ES-I3 (cell line): ENCODE measurements around the gene DYNC1I1.
"Not testable (repeated sequence)": the region's sequence is repeated elsewhere in the genome, so short reads cannot be mapped to it uniquely, and the experiment has no call there.

Experiments used
- H3K36me3 ChIP-seq: 2 replicates; pipeline ENCODE4 v1.6.1; 2013; ENCODE audit warnings: mild to moderate bottlenecking, low read length, control low read depth, moderate library complexity; ENCODE audit not compliant: insufficient read depth
- H3K4me1 ChIP-seq: 2 replicates; pipeline ENCODE4 v1.6.1; 2013; ENCODE audit warnings: mild to moderate bottlenecking, control low read depth, low read length; ENCODE audit not compliant: insufficient read depth
- H3K9ac ChIP-seq: 2 replicates; pipeline ENCODE4 v1.6.1; 2013; ENCODE audit warnings: low read depth, mild to moderate bottlenecking, low read length, moderate library complexity
- H3K9me3 ChIP-seq: 2 replicates; pipeline ENCODE4 v1.6.1; 2013; ENCODE audit warnings: mild to moderate bottlenecking, low read length, moderate library complexity; ENCODE audit not compliant: control insufficient read depth, insufficient read depth

The DYNC1I1 gene

DNA sequence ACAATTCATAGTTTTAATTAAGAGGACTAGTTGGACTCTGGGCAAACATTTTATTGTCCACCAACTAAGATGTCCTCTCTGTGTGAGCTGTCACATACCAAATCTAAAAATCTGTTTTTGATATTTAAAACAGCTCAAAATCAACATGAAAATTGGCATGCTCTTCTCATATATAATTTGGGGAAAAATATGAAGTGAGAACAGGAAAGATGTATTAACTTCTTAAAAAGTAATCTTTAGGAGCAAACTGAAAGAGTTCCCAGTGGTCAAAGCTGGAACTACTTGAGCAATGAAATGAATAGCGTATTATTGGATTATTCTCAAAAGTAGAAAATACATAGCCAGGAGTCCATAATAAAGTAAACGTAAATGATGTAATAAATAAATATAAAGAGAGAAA, 147.2 kb downstream of the DYNC1I1 start:
- Histone ChIP-seq H3K36me3 (no peaks in the 10 kb centered on the region), H3K9me3 (no peaks in the 10 kb centered on the region), H3K9ac (no peak overlapping the region), H3K4me1 (no peaks in the 10 kb centered on the region)

DNA sequence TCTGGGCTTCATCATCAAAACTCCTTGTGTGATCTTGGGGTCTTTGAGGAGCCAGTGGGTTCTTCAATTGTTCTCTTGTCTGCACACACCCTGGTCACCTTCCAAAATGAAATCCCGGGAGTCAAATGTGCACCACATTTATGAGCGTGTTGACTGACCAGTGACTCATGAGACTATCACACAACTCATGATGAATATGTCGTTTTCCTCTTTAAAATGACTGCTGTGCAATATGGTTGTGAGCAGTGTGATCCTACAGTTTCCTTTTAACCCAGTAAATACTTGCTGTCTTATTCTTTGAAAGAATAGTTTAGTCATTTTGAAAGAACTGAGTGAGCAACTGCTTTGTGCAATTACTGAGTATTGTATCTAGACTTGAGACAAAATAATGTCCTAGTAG, 149.2 kb downstream of the DYNC1I1 start:
- H3K4me1 ChIP-seq, result no peaks in the 10 kb centered on the region
- H3K9me3 ChIP-seq, result no peaks in the 10 kb centered on the region
- no peaks in the 10 kb centered on the region for H3K36me3 ChIP-seq
- H3K9ac ChIP-seq, result no peak overlapping the region

DNA sequence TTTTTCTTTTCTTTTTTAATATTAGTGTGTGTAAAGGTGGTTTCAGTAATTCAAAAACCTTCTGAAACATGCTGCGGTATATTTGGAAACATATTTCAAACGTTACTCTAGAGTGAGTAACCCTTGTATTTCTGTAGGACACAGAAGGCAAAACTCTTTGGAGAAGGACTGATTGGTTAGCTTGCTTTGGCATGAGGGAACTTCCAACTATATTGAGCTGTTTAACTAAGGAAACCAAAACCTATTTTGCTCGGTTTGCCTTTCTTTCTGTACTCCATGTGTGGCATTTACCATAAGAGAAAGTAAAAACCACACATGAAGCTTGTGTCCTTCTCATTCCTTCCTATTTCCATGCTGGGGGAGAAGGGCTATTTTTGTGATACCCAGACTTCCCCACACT, 149.8 kb downstream of the DYNC1I1 start:
- H3K9ac ChIP-seq, result no peak overlapping the region
- H3K36me3 ChIP-seq, result no peaks in the 10 kb centered on the region
- H3K9me3 ChIP-seq, result no peaks in the 10 kb centered on the region

DNA sequence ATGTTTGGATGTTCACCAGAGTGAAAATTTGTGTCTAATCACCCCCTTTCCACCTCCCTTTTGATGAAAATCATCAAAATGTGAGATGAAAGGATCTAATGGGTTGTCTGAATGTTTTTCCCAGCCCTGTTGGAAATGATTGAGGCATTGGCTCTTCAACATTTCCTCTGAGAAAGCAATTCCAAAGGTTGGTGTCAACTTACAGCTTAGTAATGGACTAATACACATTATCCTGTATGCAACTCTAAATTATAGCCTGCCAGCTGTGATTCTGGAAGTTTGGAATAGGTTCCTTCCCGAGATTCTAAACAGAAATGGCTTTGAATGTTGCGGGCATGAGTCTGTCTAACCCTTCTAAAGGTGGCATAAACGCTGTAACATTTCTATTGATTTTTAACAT, 152.9 kb downstream of the DYNC1I1 start:
- H3K4me1 ChIP-seq, result no peaks in the 10 kb centered on the region
- no peaks in the 10 kb centered on the region for H3K36me3 ChIP-seq
- H3K9me3 ChIP-seq, result no peaks in the 10 kb centered on the region
- H3K9ac ChIP-seq, result no peak overlapping the region

More for the DNA sequence above, 149.8 kb downstream of the DYNC1I1 start:
- H3K4me1 ChIP-seq, result no peaks in the 10 kb centered on the region

DNA sequence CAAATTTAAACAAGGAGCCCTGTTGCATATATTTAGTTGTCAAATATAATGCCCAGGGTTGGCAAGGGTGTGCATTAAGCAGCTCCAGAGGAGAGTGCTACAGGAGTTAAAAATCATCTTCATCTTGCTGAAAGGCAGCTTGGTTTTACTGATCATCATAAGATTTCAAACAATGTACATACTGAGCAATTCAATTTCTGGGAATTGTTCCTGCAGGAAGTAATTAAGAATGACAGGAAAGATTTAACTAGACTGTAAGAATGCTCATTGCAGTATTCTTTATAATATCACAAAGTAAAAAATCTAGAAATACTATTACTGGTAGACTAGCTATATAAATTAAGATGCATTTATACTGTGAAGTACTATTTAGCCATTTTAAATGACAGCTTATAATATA, 153.6 kb downstream of the DYNC1I1 start:
- no peaks in the 10 kb centered on the region for H3K36me3 ChIP-seq
- no peaks in the 10 kb centered on the region for H3K9me3 ChIP-seq
- no peak overlapping the region for H3K9ac ChIP-seq
- H3K4me1 ChIP-seq, result no peaks in the 10 kb centered on the region

DNA sequence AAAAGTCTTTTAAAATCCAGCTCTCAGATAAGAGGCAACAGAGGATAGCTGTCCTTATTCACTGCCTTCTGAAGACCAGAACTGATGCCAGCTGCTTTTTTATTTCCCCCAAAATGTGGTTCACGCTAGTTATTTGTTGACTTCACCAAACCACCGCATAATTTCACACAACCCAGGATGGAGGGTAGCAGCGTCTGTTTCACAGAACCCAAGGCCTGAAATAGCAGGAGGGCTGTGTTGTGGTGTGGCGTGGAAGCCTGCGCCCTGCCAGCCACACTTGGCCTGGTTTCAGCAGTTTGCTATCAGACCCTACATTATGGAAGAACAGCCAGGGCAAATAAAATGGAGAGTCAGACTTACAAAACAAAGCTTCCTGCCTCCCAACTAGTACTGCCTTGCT, 155.4 kb downstream of the DYNC1I1 start:
- Histone ChIP-seq H3K36me3 (no peaks in the 10 kb centered on the region), H3K9me3 (no peaks in the 10 kb centered on the region), H3K9ac (no peak overlapping the region), H3K4me1 (no peaks in the 10 kb centered on the region)

DNA sequence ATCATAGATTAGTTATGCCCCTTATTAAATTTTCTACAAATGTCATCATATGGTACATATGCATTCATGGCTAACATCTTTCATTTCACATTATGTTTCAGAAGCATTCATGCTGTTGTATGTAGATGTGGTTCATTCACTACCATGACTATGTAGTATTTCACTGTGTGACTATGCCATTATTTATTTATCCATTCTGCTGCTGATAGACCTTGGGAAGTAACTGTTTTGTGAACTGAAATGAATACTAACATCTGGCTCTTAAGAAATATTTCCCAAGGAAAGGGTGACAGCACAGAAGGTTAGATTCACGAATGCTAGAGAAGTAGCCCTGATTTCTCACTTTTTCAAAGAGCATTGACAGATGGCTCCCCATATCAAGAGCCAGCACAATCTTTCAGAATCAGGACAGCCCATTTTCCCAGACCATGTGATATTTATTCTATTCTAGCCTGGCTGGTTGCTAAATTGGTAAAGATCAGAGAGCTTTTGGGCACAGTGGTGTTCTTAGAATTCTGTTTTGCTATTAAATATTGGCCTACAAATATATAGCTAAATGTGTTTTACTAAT, 157.4 kb downstream of the DYNC1I1 start:
- H3K36me3 ChIP-seq, result no peaks in the 10 kb centered on the region
- H3K9ac ChIP-seq, result no peak overlapping the region
- no peaks in the 10 kb centered on the region for H3K4me1 ChIP-seq
- no peaks in the 10 kb centered on the region for H3K9me3 ChIP-seq

DNA sequence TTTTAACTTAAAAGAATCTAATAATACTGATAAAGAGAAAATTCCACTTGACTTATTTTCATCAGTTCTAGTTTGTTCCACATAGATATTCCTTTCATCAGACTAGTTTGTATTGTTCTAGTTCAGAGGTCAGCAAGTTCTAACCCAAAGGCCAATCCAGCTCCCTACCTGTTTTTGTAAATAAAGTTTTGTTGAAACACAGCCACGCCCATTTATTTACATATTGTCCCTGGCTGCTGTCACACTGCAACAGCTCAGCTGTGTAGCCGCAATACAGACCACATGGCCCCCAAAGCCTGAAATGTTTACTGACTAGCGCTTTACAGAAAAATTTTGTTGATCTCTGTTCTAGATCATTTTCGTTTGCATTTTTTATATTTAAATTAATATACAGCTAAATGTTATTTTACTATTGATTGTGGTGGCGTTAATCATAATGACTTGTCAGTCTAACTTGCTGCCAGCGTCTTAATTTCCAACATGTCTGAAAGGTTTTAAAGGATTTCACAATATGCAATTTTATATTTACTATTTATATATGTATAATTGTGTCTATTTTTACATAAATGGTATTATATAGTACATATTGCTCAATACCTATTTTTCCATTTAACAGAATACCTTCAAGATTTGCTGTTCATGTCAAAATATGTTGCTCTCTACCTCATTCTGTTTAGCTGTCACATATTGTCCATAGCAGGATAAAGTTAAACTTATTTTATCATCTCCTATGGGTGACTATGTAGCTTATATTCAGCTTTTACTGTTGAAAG, 159.3 kb downstream of the DYNC1I1 start:
- Histone ChIP-seq H3K36me3 (no peaks in the 10 kb centered on the region), H3K4me1 (no peaks in the 10 kb centered on the region), H3K9me3 (no peaks in the 10 kb centered on the region), H3K9ac (no peak overlapping the region)

DNA sequence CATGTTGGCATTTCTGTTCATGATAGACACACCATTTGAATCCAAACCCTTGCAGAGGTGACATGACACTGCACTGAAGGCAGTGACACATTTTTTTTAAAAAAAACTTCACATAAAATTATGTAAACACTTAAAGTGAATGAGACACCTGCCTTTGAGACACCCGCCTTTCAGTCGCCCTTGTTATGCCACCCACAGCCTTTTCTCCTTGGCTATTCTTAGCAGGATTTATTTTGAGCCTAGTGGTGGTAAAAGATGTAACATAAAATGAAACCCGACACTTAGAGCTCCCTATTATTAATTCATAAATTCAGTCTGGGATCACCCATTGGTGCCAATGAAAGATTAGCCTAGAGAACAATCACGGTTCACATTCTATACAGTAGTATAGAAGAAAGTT, 161.3 kb downstream of the DYNC1I1 start:
- Histone ChIP-seq H3K4me1 (no peaks in the 10 kb centered on the region), H3K9me3 (no peaks in the 10 kb centered on the region), H3K36me3 (no peaks in the 10 kb centered on the region), H3K9ac (no peak overlapping the region)

DNA sequence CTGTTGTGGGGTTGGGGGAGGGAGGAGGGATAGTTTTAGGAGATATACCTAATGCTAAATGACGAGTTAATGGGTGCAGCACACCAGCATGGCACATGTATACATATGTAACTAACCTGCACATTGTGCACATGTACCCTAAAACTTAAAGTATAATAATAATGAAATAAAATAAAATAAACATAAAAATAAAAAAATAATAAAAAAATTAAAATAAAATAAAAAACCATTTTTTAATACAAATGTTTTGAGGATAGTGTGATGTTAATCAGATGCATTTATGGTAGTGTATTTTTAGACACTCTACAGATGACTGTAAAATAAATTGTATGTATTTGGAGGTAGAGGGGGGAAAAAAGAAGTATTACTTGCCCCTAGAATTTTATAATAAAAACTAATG, 172.5 kb downstream of the DYNC1I1 start:
- not testable (repeated sequence) for H3K9ac ChIP-seq, H3K4me1 ChIP-seq, H3K36me3 ChIP-seq, H3K9me3 ChIP-seq

DNA sequence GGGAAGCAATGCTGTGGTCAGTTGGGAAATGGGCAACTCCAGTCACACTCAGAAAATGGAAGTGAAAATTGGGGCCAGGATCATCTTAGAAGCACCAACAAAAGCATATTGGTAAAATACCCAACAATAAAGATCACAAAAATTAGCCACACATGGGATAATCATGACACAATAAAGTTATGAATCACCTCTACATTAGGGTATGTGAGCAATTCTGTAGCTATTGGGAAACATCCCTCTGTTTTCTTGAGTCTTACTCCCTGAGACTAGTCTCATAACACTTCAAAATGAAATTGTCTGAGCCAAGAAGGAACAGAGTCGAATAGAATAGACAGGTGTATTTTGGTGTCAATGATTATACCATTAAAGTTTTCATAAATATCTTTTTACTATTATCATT, 178.3 kb downstream of the DYNC1I1 start:
- no peaks in the 10 kb centered on the region for H3K9me3 ChIP-seq
- no peaks in the 10 kb centered on the region for H3K4me1 ChIP-seq
- H3K9ac ChIP-seq, result no peak overlapping the region
- H3K36me3 ChIP-seq, result no peaks in the 10 kb centered on the region

DNA sequence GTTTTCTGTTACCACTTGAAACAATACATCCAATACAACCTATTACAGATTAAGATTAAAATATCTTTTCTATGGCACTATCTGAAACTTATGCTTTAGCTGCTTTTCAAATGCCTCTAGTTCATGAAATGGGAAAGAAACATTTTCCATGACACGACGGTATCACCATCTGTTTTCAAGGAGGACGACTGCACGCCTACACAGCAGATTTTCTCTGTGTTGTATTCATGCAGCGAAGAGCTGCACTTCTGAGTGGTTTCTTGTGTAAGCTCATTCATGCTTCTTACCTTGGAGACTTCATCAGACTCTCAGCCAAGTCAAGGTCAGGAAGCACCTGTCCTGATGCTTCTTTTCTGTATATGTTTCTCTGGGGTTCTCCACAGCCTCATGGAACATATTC, 179.2 kb downstream of the DYNC1I1 start:
- H3K9ac ChIP-seq, result no peak overlapping the region
- H3K9me3 ChIP-seq, result no peaks in the 10 kb centered on the region
- no peaks in the 10 kb centered on the region for H3K36me3 ChIP-seq
- H3K4me1 ChIP-seq, result no peaks in the 10 kb centered on the region

DNA sequence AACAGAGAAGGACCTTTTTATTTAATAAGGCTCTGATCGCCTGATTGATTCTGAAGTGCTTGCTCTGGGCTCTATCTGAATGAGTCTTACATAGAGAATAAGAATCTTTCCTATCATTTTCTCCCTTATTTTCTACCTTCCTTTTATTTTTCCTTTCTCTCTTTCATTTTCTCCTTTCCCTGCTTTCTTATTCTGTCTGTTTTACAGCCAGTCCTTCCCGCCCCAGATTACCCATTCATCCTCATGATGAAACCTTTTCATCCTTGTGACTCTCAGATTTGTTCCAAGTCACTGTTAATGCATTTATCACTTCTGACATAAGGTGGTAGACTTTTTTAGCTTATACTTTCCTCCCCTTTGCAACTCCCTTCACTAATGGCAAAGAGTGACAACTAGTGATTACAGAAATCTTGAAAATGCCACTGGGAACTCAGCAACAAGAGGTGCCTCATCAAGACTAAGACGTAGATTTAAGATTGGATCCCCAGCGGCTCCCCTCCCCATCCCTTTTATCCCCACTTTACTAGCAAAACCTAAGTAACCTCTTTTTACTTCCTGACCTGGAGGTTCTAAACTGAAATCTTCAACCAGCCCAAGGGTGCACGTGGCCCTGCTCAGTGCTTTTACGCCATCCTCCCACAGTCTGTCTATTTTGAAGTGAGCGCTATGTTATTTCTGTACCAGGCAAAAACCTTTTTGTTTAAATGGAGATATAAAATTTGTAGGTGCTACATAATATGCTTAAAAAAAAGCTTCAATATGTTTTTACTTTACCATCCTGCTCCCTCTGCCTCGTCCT, 179.8 kb downstream of the DYNC1I1 start:
- Histone ChIP-seq H3K36me3 (no peaks in the 10 kb centered on the region), H3K9me3 (no peaks in the 10 kb centered on the region), H3K4me1 (no peaks in the 10 kb centered on the region), H3K9ac (no peak overlapping the region)

DNA sequence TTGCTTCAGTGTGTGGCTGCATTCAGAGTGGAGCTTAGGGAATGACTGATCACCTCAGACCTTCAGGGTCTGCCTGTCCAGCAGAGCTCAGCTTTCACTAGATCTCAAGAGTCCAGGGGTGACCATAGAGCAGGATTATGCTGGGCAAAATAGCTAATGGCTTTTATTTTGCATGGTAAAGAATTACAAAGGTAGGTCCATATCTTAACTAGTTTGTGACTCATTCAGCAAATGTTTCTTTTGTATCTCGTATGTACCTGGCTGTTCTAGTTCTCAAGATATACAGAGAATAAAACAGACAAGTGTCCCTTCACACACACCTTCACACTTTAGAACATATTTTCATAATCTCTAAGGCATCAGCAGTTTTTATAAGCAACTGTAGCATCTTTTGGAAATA, 180.5 kb downstream of the DYNC1I1 start:
- Histone ChIP-seq H3K36me3 (no peaks in the 10 kb centered on the region), H3K4me1 (no peaks in the 10 kb centered on the region), H3K9me3 (no peaks in the 10 kb centered on the region), H3K9ac (no peak overlapping the region)

DNA sequence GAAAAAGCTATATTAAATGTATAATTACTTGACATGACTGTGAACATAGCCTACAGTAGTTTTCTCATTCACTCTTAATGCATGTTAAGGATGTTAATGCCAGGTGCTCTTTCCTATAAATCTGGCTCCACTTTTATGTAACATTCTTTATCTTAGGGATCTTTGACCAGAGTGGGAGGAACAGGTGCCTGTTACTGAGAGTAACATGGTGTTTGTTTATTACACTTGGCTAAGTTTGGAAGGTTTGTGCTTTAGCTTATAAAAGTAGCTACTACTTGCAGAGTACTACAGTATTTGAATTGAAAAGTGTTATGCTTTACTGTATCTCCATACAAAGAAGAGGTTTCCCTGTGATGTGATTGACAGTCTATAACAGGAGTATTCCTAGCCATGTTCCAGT, 183.4 kb downstream of the DYNC1I1 start:
- H3K36me3 ChIP-seq, result no peaks in the 10 kb centered on the region
- H3K4me1 ChIP-seq, result no peaks in the 10 kb centered on the region
- no peak overlapping the region for H3K9ac ChIP-seq
- H3K9me3 ChIP-seq, result no peaks in the 10 kb centered on the region
